ENCODE results near the gene RPL10.
"Not testable (repeated sequence)": the region's sequence is repeated elsewhere in the genome, so short reads cannot be mapped to it uniquely, and the experiment has no call there.

The RPL10 gene

DNA sequence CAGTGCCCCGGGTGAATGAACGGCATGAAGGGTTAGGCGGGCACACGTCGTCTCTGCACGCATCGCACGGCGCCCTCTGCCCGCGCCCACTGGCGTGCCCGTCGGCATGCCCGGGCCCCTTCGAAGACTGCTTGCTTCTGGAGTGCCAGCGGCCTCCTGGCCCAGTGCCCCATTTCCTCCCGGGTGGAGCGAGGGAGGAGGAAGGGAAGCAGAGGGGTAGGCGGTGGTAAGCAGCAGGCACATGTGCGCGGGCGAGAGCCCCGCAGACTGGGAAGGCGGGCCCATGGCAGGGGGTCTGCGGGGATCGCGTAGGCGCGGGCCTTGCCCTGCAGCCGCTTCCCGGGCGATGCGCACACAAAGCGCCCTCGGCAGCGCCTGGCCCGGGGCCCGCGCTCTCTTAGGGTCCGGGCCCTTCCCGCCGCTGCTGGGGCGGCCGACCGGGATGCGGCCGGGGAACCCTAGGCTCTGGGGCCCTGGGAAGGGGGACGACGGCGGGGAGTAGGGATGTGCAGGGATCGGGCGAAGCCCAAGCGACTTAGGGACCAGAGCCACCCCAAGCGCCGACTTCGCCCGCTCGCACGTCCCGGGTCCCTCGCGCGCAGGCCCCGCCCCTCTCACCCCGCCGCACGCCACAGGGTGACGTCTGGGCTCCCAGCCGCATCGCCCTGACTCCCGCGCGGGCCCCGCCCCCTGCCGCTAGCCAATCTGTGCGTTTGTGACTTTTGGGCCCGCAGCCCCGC lies 19.9 kb upstream of the RPL10 start:
- DNase-seq (ENCODE audit: low spot score) = no peak

DNA sequence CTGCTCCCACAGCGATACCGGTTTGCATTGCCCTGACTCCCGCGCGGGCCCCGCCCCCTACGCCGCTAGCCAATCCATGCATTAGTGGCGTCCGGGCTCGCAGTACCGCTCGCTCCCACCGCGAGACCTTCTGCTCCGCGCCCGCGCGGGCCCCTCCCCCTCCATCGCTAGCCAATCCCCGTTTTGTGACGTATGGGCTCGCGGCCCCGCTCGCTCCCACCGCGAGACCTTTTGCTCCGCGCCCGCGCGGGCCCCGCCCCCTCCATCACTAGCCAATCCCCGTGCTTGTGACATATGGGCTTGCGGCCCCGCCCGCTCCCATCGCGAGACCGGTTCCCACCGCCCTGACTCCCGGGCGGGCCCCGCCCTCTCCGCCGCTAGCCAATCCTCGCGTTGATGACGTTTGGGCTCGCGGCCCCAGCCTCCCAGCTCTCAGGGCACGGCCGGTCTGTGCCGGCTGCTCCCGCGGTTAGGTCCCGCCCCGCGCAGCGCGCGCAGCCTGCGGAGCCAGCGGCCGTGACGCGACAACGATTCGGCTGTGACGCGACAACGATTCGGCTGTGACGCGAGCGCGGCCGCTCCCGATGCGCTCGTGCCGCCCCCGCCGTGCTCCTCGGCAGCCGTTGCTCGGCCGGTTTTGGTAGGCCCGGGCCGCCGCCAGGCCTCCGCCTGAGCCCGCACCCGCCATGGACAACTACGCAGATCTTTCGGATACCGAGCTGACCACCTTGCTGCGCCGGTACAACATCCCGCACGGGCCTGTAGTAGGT lies 19.2 kb upstream of the RPL10 start, which contains the start of gene EMD:
Gene EMD (plus strand): TSS at position 497 of the 770 bp plus-strand sequence. CDS start 190 bp downstream, at position 687.
- peak; percentile 92 for DNase-seq (ENCODE audit: low spot score)

DNA sequence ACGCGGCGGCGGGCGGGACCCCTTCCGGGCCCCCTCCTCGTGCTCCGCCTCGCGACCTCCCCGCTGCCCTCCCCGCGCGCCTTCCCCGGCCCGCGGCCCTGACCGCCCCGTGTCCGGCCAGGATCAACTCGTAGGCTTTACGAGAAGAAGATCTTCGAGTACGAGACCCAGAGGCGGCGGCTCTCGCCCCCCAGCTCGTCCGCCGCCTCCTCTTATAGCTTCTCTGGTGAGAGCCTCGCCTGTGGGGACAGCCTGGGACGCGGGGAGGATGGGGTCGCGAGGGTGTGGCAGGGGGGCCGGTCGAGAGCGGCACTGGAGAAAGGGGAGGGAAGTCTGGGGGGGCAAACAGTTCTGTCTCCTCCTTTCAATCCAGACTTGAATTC lies 18.6 kb upstream of the RPL10 start:
- DNase-seq (ENCODE audit: low spot score) = no peak

DNA sequence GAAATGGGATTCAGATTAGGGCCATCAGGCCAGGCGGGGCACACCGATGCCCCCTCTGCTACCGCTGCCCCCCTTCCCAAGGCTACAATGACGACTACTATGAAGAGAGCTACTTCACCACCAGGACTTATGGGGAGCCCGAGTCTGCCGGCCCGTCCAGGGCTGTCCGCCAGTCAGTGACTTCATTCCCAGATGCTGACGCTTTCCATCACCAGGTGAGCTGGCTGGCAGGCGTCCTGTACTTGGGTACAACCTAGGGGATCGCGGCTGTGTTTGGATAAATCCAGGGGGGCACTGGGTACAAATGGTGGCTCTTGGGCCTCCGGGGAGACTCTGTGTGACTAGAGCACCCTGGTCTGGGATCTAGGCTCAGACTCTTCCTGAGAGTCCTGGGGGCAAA lies 18.0 kb upstream of the RPL10 start:
- DNase-seq (ENCODE audit: low spot score) = no peak

DNA sequence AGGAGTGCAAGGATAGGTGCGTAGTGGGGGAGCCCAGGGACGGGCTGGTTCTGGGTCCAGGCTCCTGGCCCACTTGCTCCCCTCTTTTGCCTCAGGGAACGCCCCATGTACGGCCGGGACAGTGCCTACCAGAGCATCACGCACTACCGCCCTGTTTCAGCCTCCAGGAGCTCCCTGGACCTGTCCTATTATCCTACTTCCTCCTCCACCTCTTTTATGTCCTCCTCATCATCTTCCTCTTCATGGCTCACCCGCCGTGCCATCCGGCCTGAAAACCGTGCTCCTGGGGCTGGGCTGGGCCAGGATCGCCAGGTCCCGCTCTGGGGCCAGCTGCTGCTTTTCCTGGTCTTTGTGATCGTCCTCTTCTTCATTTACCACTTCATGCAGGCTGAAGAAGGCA lies 17.4 kb upstream of the RPL10 start:
- no peak for DNase-seq (ENCODE audit: low spot score)

DNA sequence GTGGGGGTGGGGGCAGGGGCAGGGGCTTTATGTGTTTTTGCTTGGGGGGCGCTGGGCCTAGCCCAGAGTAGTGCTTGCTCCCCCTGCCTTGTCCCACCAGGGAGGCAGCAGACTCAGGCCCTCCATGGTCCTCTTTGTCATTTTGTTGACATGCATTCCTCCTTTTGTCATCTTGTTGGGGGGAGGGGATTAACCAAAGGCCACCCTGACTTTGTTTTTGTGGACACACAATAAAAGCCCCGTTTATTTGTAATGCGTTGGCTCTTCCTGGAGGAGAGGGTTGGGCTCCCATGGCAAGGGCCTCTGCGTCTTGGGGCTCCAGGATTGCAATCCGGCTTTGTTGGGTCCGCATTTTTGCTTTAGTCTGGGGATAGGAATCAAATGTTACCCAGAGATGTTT lies 16.9 kb upstream of the RPL10 start:
- DNase-seq (ENCODE audit: low spot score) = no peak

DNA sequence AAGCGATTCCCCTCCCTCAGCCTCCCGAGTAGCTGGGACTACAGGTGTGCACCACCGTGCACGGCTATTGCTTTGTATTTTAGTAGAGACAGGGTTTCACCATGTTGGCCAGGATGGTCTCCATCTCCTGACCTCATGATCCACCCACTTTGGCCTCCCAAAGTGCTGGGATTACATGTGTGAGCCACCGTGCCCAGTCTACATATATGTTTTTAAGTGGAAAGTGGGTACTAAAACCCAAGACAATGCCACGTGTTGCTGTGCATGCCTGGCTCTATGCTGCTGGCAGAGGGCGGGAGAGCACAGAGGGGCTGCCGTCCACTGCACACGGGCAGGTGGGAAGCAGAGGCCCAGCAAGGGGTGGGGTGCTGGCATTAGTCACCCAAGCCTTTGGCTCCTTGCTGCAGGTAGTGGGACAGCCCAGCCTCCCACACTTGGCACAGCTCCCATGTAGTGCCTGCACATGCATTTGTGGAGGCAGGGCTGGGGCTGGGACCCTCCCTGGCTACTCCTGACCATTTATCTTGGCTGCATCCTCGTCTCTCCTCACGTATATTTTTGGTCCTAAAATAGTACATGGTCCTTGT lies 15.6 kb upstream of the RPL10 start:
- no peak for DNase-seq (ENCODE audit: low spot score)

DNA sequence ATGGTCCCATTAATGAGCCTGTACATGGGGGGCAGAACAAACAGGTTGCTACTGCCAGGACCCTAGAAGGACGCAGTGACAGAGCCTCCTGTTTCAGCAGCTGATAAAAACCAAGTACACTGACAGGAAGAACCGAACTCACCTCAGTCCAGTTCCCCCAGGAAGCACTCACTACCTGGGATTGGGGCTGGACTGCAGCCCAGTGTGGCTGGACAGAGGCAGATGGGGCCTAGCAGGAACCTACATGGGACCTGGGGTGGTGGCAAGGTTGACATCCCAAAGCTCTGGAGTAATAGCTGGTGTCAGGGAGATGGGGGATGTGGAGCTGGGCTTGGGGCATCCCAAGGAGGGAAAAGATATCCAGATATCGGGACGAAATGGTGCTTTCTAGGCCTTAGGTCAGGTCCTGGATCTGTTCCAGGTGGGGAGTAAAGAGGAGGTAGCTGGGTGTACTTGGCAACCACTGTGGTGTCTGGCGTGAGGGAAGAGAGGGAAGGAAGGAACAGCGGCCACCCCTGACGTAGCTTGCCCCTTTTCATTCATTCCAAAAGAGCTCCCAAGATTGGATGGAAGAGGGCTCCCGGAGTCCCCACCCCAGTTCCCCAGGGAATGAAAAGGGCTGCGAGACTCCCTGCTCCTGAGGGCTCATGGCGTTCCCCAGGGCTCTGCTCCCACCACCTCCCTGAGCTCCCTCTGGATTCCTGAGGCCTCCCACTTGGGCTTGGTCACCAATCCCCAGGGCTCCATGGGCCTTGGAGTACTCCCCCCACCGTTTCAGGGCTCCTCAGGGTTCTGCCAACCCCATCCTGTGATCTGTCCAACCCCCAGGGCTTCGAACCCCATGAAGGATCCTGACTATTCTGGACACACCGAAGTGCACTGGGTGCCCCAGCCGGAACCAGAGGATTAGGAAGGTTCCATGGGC lies 14.6 kb upstream of the RPL10 start:
- no peak for DNase-seq (ENCODE audit: low spot score)

DNA sequence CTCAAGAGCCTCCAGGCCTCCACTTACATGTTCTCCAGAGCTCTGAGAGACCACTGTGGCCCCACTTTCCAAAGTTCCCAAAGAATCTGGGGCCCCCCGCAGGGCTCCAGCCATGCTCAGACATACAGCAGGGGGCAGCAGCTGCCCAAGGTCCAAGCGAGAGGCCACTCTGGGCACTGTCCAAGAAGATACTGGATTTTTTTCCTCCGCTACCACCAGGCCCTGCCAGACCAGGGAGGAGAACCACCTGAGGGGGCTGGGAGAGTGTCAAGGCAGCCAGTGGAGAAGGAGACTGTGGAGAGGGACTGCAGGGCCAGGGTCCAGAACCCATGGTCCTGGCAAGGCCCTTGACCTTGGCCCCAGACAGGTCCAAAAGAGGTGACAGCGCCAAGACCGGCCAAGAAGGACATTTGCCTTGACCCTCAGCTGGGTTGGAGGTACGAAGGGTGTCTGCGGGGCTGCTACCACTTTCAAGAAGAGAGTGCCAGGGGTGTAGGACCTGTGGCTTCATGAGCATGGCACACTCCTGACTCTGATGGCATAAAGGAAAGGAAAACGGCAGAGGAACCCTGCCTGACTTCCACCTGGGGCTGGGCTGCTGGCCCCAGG lies 13.8 kb upstream of the RPL10 start:
- DNase-seq (ENCODE audit: low spot score) = no peak

DNA sequence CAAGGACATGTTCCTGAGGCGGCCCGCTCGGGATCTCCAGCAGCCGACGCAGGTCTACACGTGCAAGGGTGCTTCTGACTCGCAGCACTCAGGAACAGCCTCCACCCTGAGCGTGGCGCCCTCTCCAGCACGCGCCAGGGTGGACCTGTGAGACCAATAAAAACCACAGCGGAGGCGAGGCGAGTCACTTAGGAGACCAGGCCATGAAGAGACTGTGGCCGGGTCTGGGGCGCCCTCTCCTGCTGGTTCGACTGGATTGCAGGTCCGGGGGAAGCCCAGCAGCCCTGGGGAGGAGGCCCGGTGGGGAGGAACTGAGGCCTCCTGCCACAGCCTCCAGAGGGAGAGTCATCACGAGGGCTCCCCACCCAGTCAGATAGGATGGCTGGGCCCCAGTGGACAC lies 10.1 kb upstream of the RPL10 start:
- DNase-seq (ENCODE audit: low spot score) = not testable (repeated sequence)

DNA sequence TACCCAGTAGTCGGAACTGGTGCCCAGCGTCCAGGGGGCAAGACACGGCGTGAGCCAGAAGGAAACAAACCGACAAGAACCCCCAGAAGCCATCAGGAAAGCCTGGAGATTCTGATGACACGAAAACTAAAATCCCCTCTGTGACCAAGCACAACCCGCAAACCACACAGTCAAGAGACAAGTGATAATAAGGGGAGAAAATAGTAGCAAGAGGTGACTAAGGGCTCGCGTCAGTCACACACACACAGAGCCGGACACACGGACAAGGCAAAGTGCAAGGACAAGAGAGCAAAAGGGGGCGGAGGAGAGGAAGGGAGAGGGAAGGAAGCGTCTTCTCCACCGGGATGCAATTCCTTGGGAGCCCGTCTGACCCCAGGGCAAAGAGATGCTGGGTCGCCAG lies 9.5 kb upstream of the RPL10 start:
- DNase-seq (ENCODE audit: low spot score) = not testable (repeated sequence)

DNA sequence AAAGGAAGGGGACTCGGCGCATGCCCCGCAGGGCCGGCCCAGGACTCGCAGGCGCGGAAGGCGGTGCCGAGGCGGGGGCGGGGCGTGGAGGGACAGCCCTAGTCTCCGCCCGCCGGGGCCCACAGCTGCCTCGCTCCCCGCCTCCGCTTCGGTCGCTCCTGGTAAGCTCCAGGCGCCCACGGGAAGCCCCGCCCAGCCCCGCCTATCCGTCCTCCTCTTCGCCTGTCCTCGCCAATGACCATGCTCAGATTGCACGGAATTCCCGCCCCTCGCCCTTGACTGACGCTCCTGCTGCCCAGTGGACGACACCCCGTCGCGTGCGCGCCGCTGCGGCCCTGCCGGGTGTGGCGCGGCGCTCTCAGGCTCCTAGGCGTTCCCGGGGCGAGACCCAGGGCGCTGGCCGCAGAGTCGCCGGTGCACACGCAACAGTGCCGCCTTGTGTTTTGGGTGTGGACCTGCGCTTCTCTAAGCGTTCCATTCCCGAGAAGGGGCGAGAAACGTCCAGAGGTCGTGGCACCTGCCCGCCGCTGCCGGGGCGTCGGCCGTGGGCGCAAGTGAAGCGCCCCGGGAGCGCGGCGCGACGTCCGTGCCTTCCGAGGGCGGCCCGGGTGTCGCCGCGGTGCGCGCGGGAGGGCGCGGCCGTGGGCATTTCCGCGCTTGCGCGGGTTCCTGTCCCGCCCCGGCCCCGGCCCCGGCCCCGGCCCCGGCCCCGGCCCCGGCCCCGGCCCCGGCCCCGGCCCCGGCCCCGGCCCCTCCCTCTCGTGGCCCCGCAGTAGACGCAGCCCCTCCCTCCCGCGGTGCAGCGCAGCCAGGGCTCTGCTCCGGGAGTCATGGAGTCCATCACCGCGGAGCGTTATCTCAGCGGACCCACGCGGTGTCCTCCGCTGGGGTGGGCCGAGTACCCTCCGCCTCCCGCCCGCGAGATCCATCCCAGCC lies 8.1 kb upstream of the RPL10 start:
- not testable (repeated sequence) for DNase-seq (ENCODE audit: low spot score)

DNA sequence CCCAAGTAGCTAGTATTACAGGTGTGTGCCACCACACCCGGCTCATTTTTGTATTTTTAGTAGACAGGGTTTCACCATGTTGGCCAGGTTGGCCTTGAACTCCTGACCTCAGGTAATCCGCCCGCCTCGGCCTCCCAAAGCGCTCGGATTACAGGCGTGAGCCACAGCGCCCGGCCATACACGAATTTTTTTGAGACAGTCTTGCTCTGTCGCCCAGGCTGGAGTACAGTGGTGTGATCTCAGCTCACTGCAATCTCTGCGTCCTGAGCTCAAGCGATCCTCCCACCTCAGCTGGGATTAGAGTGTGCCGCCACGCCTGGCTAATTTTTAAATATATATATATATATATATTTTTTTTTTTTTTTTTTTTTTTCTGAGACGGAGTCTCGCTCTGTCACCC lies 1.8 kb upstream of the RPL10 start:
- not testable (repeated sequence) for DNase-seq (ENCODE audit: low spot score)

DNA sequence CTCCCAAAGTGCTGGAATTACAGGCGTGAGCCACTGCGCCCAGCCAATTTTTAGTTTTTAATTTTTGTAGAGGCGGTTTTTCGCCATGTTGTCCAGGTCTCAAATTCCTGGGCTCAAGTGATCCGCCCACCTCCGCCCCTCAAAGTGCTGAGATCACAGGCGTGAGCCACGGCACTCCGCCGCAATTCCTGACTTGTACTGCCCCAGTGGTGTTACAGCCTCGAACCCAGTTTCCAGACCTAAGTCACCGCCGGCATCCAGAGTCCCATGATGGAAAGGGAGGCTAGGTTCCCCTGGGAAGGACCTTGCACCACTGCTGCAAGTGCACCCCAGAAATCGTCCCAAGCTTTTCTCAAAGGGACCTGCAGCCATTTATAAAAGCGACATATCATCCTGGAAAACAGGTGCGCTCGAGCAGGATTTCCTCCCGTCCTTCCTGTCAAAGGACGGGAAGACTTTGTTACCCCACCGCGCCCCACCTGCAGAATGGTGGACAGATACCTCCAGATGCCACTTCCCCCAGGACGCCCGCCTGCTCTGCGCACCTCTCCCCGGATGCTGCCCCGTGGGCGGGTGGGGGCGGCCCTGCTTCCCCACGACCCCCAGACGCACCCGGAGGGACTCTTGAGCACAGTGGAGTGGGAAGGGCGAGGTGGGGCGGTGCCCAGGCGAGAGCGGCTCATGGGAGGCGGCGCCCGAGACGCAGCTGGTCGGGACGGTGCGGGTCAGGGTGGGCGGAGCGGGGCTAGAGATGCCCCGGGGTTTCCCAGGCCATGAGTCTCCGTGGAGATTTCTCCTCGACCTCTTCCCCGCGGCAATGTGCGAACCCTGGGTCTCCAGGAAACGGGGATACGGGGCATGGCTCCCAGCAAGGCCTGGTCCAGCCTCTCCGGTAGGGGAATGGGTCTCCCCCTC lies 947 bp upstream of the RPL10 start:
- peak; percentile 65 for DNase-seq (ENCODE audit: low spot score)

DNA sequence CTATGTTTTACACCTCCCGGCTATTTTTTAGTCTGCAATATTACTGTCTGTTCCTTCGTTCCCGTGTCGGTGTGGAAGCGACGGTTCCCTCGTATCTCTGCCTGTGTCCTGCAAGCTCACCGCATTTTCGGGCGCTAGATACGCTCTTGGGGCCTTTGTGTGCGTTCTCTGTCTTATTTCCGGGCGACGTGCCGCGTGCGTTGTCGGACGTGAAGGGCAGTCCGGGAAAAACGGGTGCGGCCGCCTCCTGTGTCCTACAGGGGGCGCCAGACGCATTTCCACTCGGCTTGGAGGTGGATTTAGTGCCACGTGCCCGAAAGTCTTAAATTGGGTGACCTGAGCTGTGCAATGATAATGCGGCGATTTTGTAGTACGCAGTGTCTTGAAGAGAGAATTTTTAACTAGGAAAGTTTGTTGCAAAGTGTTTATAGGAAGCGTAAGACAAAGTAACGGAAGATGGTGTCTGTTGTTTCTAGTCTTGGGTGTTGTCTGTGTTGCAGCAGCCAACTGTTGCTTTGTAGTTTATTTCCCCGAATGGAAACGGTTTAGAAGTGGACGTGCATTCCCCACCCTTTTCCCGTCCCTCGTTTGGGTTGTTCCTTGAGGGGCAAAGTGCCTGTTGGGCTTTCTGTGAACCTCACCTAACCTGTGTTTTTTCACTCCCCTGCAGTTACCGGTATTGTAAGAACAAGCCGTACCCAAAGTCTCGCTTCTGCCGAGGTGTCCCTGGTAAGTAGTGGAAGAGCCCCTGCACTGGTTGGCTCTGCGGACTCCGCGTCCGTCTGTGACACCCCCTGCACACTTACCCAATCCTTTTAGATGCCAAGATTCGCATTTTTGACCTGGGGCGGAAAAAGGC lies 720 bp downstream of the RPL10 start:
- DNase-seq (ENCODE audit: low spot score) = peak; percentile 60

DNA sequence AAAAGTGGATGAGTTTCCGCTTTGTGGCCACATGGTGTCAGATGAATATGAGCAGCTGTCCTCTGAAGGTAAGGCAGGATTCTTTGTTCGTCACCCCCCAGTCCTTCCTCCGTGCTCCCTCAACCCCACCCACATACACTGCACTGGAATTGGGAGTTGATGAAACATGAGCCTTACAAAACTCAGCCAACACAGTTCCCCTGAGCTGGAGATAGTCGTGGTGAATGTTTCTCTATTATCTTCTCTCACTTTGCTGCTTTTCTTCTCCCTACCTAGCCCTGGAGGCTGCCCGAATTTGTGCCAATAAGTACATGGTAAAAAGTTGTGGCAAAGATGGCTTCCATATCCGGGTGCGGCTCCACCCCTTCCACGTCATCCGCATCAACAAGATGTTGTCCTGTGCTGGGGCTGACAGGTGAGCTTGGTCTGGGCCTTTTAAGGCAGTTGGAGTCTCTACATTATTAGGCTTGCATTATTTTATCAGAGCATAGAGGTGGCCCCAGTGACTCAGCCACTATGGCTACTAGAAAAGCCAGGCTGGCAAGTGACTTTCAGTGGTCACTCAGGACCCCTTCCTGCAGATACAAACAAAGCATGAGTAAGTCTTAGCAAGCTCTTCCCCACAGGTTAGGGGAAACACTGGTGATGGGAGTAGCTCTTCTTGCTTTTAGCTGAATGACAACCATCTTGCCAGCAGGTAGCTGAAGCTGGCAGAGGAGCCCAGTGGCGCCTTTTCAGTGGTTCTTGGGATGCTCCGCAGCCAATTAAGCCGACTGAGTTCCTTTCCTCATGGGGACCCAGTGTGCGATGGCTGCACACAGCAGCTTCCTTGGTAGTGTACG lies 1.6 kb downstream of the RPL10 start:
- no peak for DNase-seq (ENCODE audit: low spot score)

DNA sequence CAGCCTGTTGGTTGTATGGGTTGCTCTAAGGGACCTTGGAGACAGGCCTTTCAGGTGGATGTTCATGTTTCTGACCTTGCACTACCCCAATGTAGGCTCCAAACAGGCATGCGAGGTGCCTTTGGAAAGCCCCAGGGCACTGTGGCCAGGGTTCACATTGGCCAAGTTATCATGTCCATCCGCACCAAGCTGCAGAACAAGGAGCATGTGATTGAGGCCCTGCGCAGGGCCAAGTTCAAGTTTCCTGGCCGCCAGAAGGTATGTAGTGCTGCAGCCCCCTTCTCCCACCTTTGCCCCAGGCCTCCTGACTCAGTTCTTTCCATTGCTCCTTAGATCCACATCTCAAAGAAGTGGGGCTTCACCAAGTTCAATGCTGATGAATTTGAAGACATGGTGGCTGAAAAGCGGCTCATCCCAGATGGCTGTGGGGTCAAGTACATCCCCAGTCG lies 2.2 kb downstream of the RPL10 start:
- DNase-seq (ENCODE audit: low spot score) = not testable (repeated sequence)

Data from LoVo (cell line).